NCI-H226 (cell line): Measurements from ENCODE around the gene MRFAP1.
A peak's percentile ranks its signal among the peaks of the same experiment; 100 is the strongest.
"Not testable (repeated sequence)": the region's sequence is repeated elsewhere in the genome, so short reads cannot be mapped to it uniquely, and the experiment has no call there.

Source experiments
- DNase-seq: peaks from one replicate; pipeline ENCODE4 v3.0.0-alpha.2; 2015

The MRFAP1 gene

GRCh38 chr4:6641164-6641970, 882 bp downstream of the MRFAP1 start:
- DNase-seq = no peak

- no peak for DNase-seq
Measured at GRCh38 chr4:6641971-6642320, 1.5 kb downstream of the MRFAP1 start.

- no peak for DNase-seq
Measured at GRCh38 chr4:6643141-6643847, 2.8 kb downstream of the MRFAP1 start.

GRCh38 chr4:6644792-6645530, 4.5 kb downstream of the MRFAP1 start:
- DNase-seq = no peak

- DNase-seq = no peak
Measured at GRCh38 chr4:6647169-6647568, 6.7 kb downstream of the MRFAP1 start.

GRCh38 chr4:6647582-6648230, 7.2 kb downstream of the MRFAP1 start:
- DNase-seq = no peak

GRCh38 chr4:6649216-6649615, 8.7 kb downstream of the MRFAP1 start:
- no peak for DNase-seq

GRCh38 chr4:6654211-6654610, 13.7 kb downstream of the MRFAP1 start:
- DNase-seq = not testable (repeated sequence)

GRCh38 chr4:6655291-6655690, 14.8 kb downstream of the MRFAP1 start:
- not testable (repeated sequence) for DNase-seq

- DNase-seq = no peak
Measured at GRCh38 chr4:6655924-6656323, 15.4 kb downstream of the MRFAP1 start.

GRCh38 chr4:6657242-6658208, 17.0 kb downstream of the MRFAP1 start:
- DNase-seq = no peak

GRCh38 chr4:6658209-6658595, 17.7 kb downstream of the MRFAP1 start:
- no peak for DNase-seq

GRCh38 chr4:6658597-6659075, 18.2 kb downstream of the MRFAP1 start:
- no peak for DNase-seq

GRCh38 chr4:6659897-6660296, 19.4 kb downstream of the MRFAP1 start:
- no peak for DNase-seq

- DNase-seq = peak; percentile 55
Measured at GRCh38 chr4:6660430-6660829, 19.9 kb downstream of the MRFAP1 start.

- no peak for DNase-seq
Measured at GRCh38 chr4:6662591-6662990, 22.1 kb downstream of the MRFAP1 start.

GRCh38 chr4:6663596-6664393, 23.3 kb downstream of the MRFAP1 start:
- no peak for DNase-seq

- no peak for DNase-seq
Measured at GRCh38 chr4:6665320-6665654, 24.8 kb downstream of the MRFAP1 start.

- no peak for DNase-seq
Measured at GRCh38 chr4:6668391-6668790, 27.9 kb downstream of the MRFAP1 start.

- DNase-seq = peak; percentile 14
Measured at GRCh38 chr4:6671648-6672047, 31.2 kb downstream of the MRFAP1 start.

- no peak for DNase-seq
Measured at GRCh38 chr4:6672131-6672530, 31.6 kb downstream of the MRFAP1 start.
